PC-9 (cell line): Measurements from ENCODE around the gene SPRED2. TPM values are rescaled to one million over a fixed set of nuclear protein-coding genes. Genes with fewer than 3 reads are reported as not detected.

Experiments
- BruUV-seq: library from RNA; stranded (reverse); fragments of 400-500 nt; replicated peaks from 2 replicates; lab custom pipeline; 2021; lab: Mats Ljungman, UMichigan
- CTCF ChIA-PET: fragments of 300-600 bp; sonication (Branson Sonifier 250); formaldehyde crosslinking; loops from one replicate; lab custom pipeline; 2022; ENCODE audit warnings: antibody characterized with exemption; lab: Charles Lee
- POLR2A ChIA-PET: fragments of 300-600 bp; sonication (Branson Sonifier 250); formaldehyde crosslinking; loops from one replicate; lab custom pipeline; 2022; ENCODE audit warnings: antibody characterized with exemption; ENCODE audit not compliant: unreplicated experiment; lab: Charles Lee
- DNase-seq, 2 experiments: peaks; one replicate each; pipeline versions ENCODE4 v3.0.0 to v3.0.0-alpha.2; 2015 to 2022; ENCODE audit warnings: mixed read lengths in 1 of 2
- H2AFZ ChIP-seq: fragments of 200-600 bp; sonication (generic); 2 replicates; pipeline ENCODE4 v1.8.1; 2017; ENCODE audit warnings: antibody characterized with exemption
- H3F3A ChIP-seq: fragments of 200-600 bp; sonication (generic); 2 replicates; pipeline ENCODE4 v1.8.1; 2017; ENCODE audit warnings: antibody characterized with exemption, mild to moderate bottlenecking, low read depth; ENCODE audit not compliant: insufficient read depth
- H3K27ac ChIP-seq: fragments of 200-600 bp; sonication (generic); 2 replicates; pipeline ENCODE4 v1.6.1; 2016; ENCODE audit warnings: mixed run types
- H3K27me3 ChIP-seq: fragments of 200-600 bp; sonication (generic); 2 replicates; pipeline ENCODE4 v1.6.1; 2016; ENCODE audit warnings: low read depth, mixed run types; ENCODE audit not compliant: insufficient read depth
- H3K36me3 ChIP-seq: fragments of 200-600 bp; sonication (generic); 2 replicates; pipeline ENCODE4 v1.6.1; 2016; ENCODE audit warnings: low read depth, mixed run types
- H3K4me1 ChIP-seq: fragments of 200-600 bp; sonication (generic); replicated peaks from 2 replicates; pipeline ENCODE4 v1.6.1; 2016; ENCODE audit warnings: mixed run types; ENCODE audit not compliant: insufficient read depth
- H3K4me2 ChIP-seq: fragments of 200-600 bp; sonication (generic); 2 replicates; pipeline ENCODE4 v1.6.1; 2017; ENCODE audit warnings: mixed run types
- H3K4me3 ChIP-seq: fragments of 200-600 bp; sonication (generic); 2 replicates; pipeline ENCODE4 v1.6.1; 2016; ENCODE audit warnings: mixed run types
- H3K79me2 ChIP-seq: fragments of 200-600 bp; sonication (generic); 2 replicates; pipeline ENCODE4 v1.6.1; 2017; ENCODE audit warnings: low read depth, mixed run types
- H3K9me2 ChIP-seq: fragments of 200-600 bp; sonication (generic); 2 replicates; pipeline ENCODE4 v1.8.1; 2017; ENCODE audit warnings: mild to moderate bottlenecking; ENCODE audit not compliant: insufficient read depth
- H3K9me3 ChIP-seq: fragments of 200-600 bp; sonication (generic); 2 replicates; pipeline ENCODE4 v1.8.1; 2016; ENCODE audit warnings: low read depth; ENCODE audit not compliant: insufficient read depth
- H4K20me1 ChIP-seq: fragments of 200-600 bp; sonication (generic); 2 replicates; pipeline ENCODE4 v1.8.1; 2017; ENCODE audit not compliant: insufficient read depth
- EZH2 ChIP-seq: fragments of 200-600 bp; sonication (generic); IDR thresholded peaks from 2 replicates; pipeline ENCODE4 v1.8.0; 2017; ENCODE audit warnings: antibody characterized with exemption, low read depth
- intact Hi-C: fragments of 100-400 bp; cut with micrococcal nuclease; formaldehyde crosslinking; loops from one replicate; pipeline ENCODE4 v1.10.0; 2022; ENCODE audit not compliant: unreplicated experiment
- total RNA-seq: library from RNA; stranded (reverse); gene quantifications from 2 replicates; pipeline ENCODE4 v1.2.3, GENCODE V29; 2021
- TF ChIP-seq, protein P1 (sequence below): fragments of 200-600 bp; sonication (generic); conservative IDR thresholded peaks from 2 replicates; pipeline ENCODE4 v1.6.1; 2017; ENCODE audit warnings: mixed run types, antibody characterized with exemption, mild to moderate bottlenecking, moderate library complexity

SPRED2 gene
- total RNA-seq, 1 experiment from 2014 or later, result 33.6 TPM

- Histone ChIP-seq H3K79me2 (no peaks in the 10 kb centered on the region), H4K20me1 (no peaks in the 10 kb centered on the region), H3K9me2 (no peaks in the 10 kb centered on the region), H2AFZ (no peak overlapping the region), H3K27ac (no peak overlapping the region), H3K36me3 (peaks cover 20% of the 10 kb centered on the region; the same call in 1 of the 2 replicates), H3K4me1 (peaks cover 6% of the 10 kb centered on the region; the same call in 1 of the 2 replicates), H3K27me3 (no peaks in the 10 kb centered on the region), H3K9me3 (no peaks in the 10 kb centered on the region), H3K4me2 (no peak overlapping the region), H3F3A (peaks cover 4% of the 10 kb centered on the region; the same call in 1 of the 2 replicates), H3K4me3 (no peak overlapping the region)
- BruUV-seq, result no TSS peak
- ChIA-PET POLR2A (no interaction called here), CTCF (no interaction called here)
- no peak for DNase-seq
- intact Hi-C loops, result no loop called here
- TF ChIP-seq EZH2, result no peak
- TF ChIP-seq, protein P1, sequence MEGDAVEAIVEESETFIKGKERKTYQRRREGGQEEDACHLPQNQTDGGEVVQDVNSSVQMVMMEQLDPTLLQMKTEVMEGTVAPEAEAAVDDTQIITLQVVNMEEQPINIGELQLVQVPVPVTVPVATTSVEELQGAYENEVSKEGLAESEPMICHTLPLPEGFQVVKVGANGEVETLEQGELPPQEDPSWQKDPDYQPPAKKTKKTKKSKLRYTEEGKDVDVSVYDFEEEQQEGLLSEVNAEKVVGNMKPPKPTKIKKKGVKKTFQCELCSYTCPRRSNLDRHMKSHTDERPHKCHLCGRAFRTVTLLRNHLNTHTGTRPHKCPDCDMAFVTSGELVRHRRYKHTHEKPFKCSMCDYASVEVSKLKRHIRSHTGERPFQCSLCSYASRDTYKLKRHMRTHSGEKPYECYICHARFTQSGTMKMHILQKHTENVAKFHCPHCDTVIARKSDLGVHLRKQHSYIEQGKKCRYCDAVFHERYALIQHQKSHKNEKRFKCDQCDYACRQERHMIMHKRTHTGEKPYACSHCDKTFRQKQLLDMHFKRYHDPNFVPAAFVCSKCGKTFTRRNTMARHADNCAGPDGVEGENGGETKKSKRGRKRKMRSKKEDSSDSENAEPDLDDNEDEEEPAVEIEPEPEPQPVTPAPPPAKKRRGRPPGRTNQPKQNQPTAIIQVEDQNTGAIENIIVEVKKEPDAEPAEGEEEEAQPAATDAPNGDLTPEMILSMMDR, result no peak
Observed at GRCh38 chr2:65311596-65311995, 120.8 kb downstream of the SPRED2 start.

DNA sequence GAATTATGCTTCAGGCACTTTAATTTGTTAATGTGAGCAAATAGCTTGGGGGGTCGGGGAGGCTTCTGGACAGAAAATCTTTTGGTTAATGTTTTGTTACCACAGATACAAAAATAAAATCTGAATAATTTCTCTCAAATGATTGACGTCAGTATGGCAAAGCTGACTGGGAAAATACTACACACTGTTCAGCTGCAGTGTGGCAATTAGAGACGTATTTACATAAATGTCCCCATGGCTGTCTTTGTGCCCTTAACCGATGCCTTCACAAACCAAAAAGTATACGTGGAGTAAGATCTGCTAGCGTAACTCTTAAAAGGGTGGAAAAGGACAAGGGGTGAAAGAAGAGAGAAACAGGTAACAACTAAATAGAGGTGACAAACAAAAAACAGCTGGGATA lies 121.3 kb downstream of the SPRED2 start:
- no peak for DNase-seq
- Histone ChIP-seq H3K27me3 (no peaks in the 10 kb centered on the region), H4K20me1 (no peaks in the 10 kb centered on the region), H3K9me2 (no peaks in the 10 kb centered on the region), H3F3A (peaks cover 4% of the 10 kb centered on the region; the same call in 1 of the 2 replicates), H3K27ac (no peak overlapping the region), H3K4me1 (peaks cover 6% of the 10 kb centered on the region; the same call in 1 of the 2 replicates), H3K4me3 (no peak overlapping the region), H3K9me3 (no peaks in the 10 kb centered on the region), H3K79me2 (no peaks in the 10 kb centered on the region), H3K36me3 (peaks cover 17% of the 10 kb centered on the region; the same call in 1 of the 2 replicates), H2AFZ (no peak overlapping the region), H3K4me2 (no peak overlapping the region)
- TF ChIP-seq EZH2, result no peak
- TF ChIP-seq, protein P1, result no peak
- CTCF ChIA-PET, result no interaction called here
- no TSS peak for BruUV-seq
- POLR2A ChIA-PET, result no interaction called here
- intact Hi-C loops, result no loop called here

DNA sequence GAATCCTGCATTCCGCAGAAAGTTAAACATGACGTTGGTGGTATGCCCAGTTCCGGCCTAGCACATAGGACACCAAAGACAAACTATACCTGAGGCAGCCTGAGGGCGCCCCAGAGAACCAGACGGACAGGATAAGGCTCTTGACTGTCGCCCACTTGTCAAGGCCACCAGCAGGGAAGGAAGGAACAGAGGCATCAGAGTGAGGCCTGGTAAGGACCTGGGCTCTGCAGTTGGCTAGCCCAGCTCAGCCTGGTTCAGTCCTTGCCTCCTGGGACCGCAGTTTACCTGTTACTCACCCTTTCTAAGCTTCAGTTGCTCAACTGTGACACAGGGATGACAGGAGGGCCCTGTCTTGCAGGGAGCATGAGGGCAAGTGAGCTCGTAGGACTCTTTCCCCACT lies 122.7 kb downstream of the SPRED2 start:
- intact Hi-C loops, result no loop called here
- Histone ChIP-seq H3K36me3 (0 out of 2 replicates have a peak, but pooled peaks cover 15% of the 10 kb centered on the region), H3K4me2 (no peak overlapping the region), H3K27ac (no peak overlapping the region), H3K79me2 (no peaks in the 10 kb centered on the region), H4K20me1 (no peaks in the 10 kb centered on the region), H3K27me3 (no peaks in the 10 kb centered on the region), H3F3A (peaks cover 1% of the 10 kb centered on the region; the same call in 1 of the 2 replicates), H3K4me1 (peaks cover 6% of the 10 kb centered on the region; the same call in 1 of the 2 replicates), H2AFZ (no peak overlapping the region), H3K4me3 (no peak overlapping the region), H3K9me2 (no peaks in the 10 kb centered on the region), H3K9me3 (no peaks in the 10 kb centered on the region)
- ChIA-PET CTCF (no interaction called here), POLR2A (no interaction called here)
- TF ChIP-seq EZH2, result no peak
- TF ChIP-seq, protein P1, result no peak
- no TSS peak for BruUV-seq
- DNase-seq, result peak; percentile 35 to 44
